Ovary (tissue), 9 donors: ENCODE measurements around the gene CCR5. TPM values are rescaled to one million over a fixed set of nuclear protein-coding genes. Genes with fewer than 3 reads are reported as not detected.

Source experiments
- DNase-seq, 5 donors: peaks; one replicate each; pipeline ENCODE4 v3.0.0-alpha.2; 2019 to 2020
- H3K27ac ChIP-seq, 2 donors: fragments of 200-600 bp; one replicate each; pipeline versions ENCODE4 v1.5.1 to v1.8.0; 2019 to 2022
- H3K27me3 ChIP-seq: fragments of 200-600 bp; one replicate; pipeline ENCODE4 v1.8.0; 2022
- H3K36me3 ChIP-seq: fragments of 200-600 bp; sonication (generic); one replicate; pipeline ENCODE4 v1.5.1; 2019
- H3K4me1 ChIP-seq: one replicate; pipeline ENCODE4 v1.8.1; 2013; ENCODE audit warnings: mild to moderate bottlenecking, moderate library complexity; ENCODE audit not compliant: insufficient read depth
- H3K4me3 ChIP-seq: fragments of 200-600 bp; sonication (generic); one replicate; pipeline ENCODE4 v1.5.1; 2017
- H3K9me3 ChIP-seq, 2 donors: fragments of 200-600 bp in 1 of 2; sonication (generic) in 1 of 2; one replicate each; pipeline versions ENCODE4 v1.5.1 to v1.8.1; 2013 to 2019; ENCODE audit warnings: mild to moderate bottlenecking in 1 of 2, moderate library complexity in 1 of 2
- CTCF ChIP-seq, 3 donors: fragments of 450-650 bp in 2 of 3; fragments of 200-600 bp in 1 of 3; IDR thresholded peaks; one replicate each; pipeline versions ENCODE4 v1.5.1 to v1.8.0; 2016 to 2022; ENCODE audit warnings: antibody characterized with exemption in 3 of 3, mild to moderate bottlenecking in 1 of 3
- EP300 ChIP-seq: sonication (generic); formaldehyde crosslinking; IDR thresholded peaks from one replicate; pipeline ENCODE4 v1.6.1; 2017; ENCODE audit warnings: antibody characterized with exemption
- POLR2A ChIP-seq: fragments of 450-650 bp; IDR thresholded peaks from one replicate; pipeline ENCODE4 v1.6.1; 2017; ENCODE audit warnings: antibody characterized with exemption, mild to moderate bottlenecking, moderate library complexity
- WGBS, 3 donors: extraction: QIAGEN DNeasy Blood & Tissue Kit in 1 of 3; methylation state at CpG; one replicate each; pipeline versions ENCODE4 v1.1.5 to v1.1.7; 2013 to 2017; 5-methylcytosine and 5-hydroxymethylcytosine counted together
- intact Hi-C, 4 donors: fragments of 100-400 bp; cut with DNase I; formaldehyde crosslinking; loops; one replicate each; pipeline versions ENCODE4 v1.11.0 to v1.15.1; 2022 to 2023
- polyA plus RNA-seq, 2 donors: library from polyadenylated mRNA; stranded (reverse); fragments of 200-250 nt in 1 of 2; fragments of 350-450 nt in 1 of 2; fragmentation: Illumina TruSeq in 1 of 2; extraction: RNeasy Lipid Tissue Mini Kit (QIAGEN cat#74804) in 1 of 2; gene quantifications; one replicate each; pipeline ENCODE4 v1.2.3, GENCODE V29; 2013 to 2014
- total RNA-seq, 7 donors: library from RNA; depleted of rRNA in 2 of 7; stranded (reverse); fragments of >200 nt in 2 of 7; fragmentation: NEBNext Ultra II Directional in 3 of 7; extraction: Animal tissue kit (Norgen Biotek cat#: 25700) in 3 of 7; gene quantifications; one replicate each; pipeline versions ENCODE4 v1.1.0 to v1.2.4, GENCODE V29; 2016 to 2023
- donor health status: DM: no; HTN: no; CAD: no; lungs with moderate emphysema.
- donor health status: DM: no; HTN: no; CAD: no.
- donor health status: Bipolar disorder and iron deficiency.
- donor health status: DM: yes; HTN: yes; CAD: no.
- donor health status: DM: no; HTN: no; CAD: no.
- donor health status: DM: yes; HTN: yes; CAD: no.

CCR5 gene
- total and polyA plus RNA-seq, 9 donors, result 0.23 to 7.4 (median 0.92) TPM

GRCh38 chr3:46334741-46335478 lies 35.8 kb upstream of the CCR5 start:
- 33 to 44% (median 44%) methylated on average over 4 of the region's 4 CpGs for WGBS, 3 donors
- no peak for TF ChIP-seq POLR2A
- TF ChIP-seq CTCF (IDR thresholded peaks at IDR 0.05), result no peak
- TF ChIP-seq EP300, result no peak
- no peak for DNase-seq
- Histone ChIP-seq H3K27ac (no peak overlapping the region), H3K27me3 (no peaks in the 10 kb centered on the region), H3K4me1 (no peaks in the 10 kb centered on the region), H3K36me3 (no peaks in the 10 kb centered on the region), H3K9me3 (peaks cover 0 to 7% of the 10 kb centered on the region in 2 donors), H3K4me3 (no peak overlapping the region)
- intact Hi-C loops, result no loop called here

DNA sequence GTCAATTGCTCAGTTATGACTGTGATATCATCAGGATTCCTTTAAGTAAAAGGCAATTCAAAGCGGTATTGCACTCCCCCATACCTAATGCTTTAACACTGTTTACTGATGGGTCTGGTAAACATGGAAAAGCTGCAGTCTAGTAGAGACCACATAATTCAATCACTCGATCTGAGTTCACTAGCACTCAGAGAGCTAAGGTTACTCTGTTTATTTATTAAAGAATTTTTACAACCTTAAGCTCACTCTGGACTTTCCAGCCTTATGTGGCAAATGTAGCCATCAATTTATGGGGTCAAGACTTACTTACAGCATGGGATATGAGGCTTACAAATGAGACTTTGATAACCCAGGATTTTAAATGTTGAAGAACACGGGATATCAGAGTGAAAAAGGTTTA lies 35.2 kb upstream of the CCR5 start:
- no peak for DNase-seq
- Histone ChIP-seq H3K9me3 (peaks cover 0 to 7% of the 10 kb centered on the region in 2 donors), H3K4me3 (no peak overlapping the region), H3K4me1 (no peaks in the 10 kb centered on the region), H3K36me3 (no peaks in the 10 kb centered on the region), H3K27ac (no peak overlapping the region), H3K27me3 (no peaks in the 10 kb centered on the region)
- WGBS, 3 donors, result 35 to 43% (median 40%) methylated on average over 3 of the region's 3 CpGs
- intact Hi-C loops, result no loop called here
- no peak for TF ChIP-seq EP300

- no peak for DNase-seq
- intact Hi-C loops, result no loop called here
- Histone ChIP-seq H3K27me3 (no peaks in the 10 kb centered on the region), H3K36me3 (no peaks in the 10 kb centered on the region), H3K27ac (no peak overlapping the region), H3K4me3 (no peak overlapping the region), H3K9me3 (peaks cover 0 to 7% of the 10 kb centered on the region in 2 donors), H3K4me1 (no peaks in the 10 kb centered on the region)
- no peak for TF ChIP-seq EP300
- TF ChIP-seq CTCF (IDR thresholded peaks at IDR 0.05), result no peak
- no peak for TF ChIP-seq POLR2A
Observed at GRCh38 chr3:46337911-46338310, 32.8 kb upstream of the CCR5 start.

DNA sequence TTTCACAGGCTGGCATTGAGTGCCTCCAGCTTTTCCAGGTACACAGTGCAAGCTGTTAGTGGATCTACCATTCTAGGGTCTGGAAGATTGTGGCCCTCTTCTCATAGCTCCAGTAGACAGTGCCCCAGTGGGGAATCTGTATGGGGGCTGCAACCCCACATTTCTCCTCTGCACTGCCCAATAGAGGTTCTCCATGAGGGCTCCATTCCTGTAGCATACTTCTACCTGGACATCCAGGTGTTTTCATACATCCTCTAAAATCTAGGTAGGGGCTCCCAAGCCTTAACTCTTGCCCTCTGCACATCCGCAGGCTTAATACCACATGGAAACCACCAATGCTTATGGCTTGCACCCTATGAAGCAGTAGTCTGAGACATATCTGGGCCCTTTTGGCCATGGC lies 31.9 kb upstream of the CCR5 start:
- no peaks in the 10 kb centered on the region for H3K4me1 ChIP-seq
- no peaks in the 10 kb centered on the region for H3K36me3 ChIP-seq
- H3K27ac ChIP-seq, result no peak overlapping the region
- H3K9me3 ChIP-seq, result peaks cover 0 to 7% of the 10 kb centered on the region in 2 donors
- TF ChIP-seq CTCF (IDR thresholded peaks at IDR 0.05) (no peak), EP300 (no peak), POLR2A (no peak)
- intact Hi-C loops, result no loop called here
- DNase-seq, result no peak
- 87 to 96% (median 91%) methylated on average over 1 of the region's 1 CpG for whole genome bisulfite sequencing, 3 donors
- H3K27me3 ChIP-seq, result no peaks in the 10 kb centered on the region
- H3K4me3 ChIP-seq, result no peak overlapping the region

DNA sequence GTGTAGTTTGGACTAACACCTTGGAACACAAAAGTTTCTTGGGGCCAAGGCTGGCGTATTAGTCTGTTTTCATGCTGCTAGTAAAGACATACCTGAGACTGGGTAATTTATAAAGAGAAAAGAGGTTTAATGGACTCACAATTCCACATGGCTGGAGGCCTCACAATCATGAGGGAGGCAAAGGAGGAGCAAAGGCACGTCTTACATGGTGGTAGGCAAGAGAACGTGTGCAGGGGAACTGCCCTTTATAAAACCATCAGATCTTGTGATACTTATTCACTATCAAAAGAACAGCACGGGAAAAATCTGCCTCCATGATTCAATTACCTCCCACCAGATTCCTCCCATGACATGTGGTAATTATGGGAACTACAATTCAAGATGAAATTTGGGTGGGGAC lies 26.3 kb upstream of the CCR5 start:
- Histone ChIP-seq H3K4me3 (no peak overlapping the region), H3K4me1 (no peaks in the 10 kb centered on the region), H3K9me3 (peaks cover 0 to 1% of the 10 kb centered on the region in 2 donors), H3K36me3 (no peaks in the 10 kb centered on the region), H3K27ac (no peak overlapping the region), H3K27me3 (no peaks in the 10 kb centered on the region)
- DNase-seq, result no peak
- 65 to 73% (median 71%) methylated on average over 4 of the region's 4 CpGs for WGBS, 3 donors
- intact Hi-C loops, result no loop called here
- TF ChIP-seq POLR2A (no peak), EP300 (no peak), CTCF (IDR thresholded peaks at IDR 0.05) (no peak)
